ENCODE measurements around the gene AFMID. TPM values are rescaled to one million over a fixed set of nuclear protein-coding genes. Genes with fewer than 3 reads are reported as not detected.

Gene AFMID
- total RNA-seq, 1 experiment from 2014 or later: 22.2 TPM

DNA sequence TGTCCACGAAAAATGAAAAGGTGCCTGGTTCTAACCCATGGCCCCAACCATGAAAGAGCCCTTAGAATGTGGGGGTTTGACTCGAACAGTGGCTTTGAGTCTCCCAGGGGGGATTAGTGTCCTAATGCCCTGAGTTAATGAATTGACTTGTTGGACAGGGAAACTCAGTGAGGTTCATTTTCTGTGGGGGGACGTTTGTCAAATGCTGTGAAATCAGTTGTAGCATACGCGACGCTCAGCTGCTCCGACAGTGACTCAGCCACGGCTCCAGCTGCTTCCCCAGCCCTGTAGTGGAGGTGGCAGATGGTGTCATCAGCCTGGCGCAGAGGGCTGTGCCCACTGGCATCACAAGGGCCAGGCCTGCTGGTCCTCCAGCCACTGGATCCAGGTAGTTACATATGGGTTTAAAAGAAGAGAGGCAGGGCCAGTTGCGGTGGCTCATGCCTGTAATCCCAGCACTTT lies 40.3 kb downstream of the AFMID start:
- BruUV-seq (replicated peaks): no TSS peak
- H3K4me1 Mint-ChIP-seq (ENCODE audit: insufficient read depth, unreplicated experiment): no peaks in the 10 kb centered on the region
- ChIA-PET CTCF (interaction anchor here (1.9 to 2.1 kb wide), 2 partner anchors 22 to 24 kb away, joined by 8 to 11 read pairs; no protein-coding TSS in a partner anchor), POLR2A (interaction anchor here (0.6 kb wide), 1 partner anchor 112 kb away, joined by 3 read pairs; no protein-coding TSS in a partner anchor)
- no peak overlapping the region for H3K27ac Mint-ChIP-seq (ENCODE audit: low read depth, unreplicated experiment)
- no peak for DNase-seq (ENCODE audit: unreplicated experiment)
- H3K9me3 Mint-ChIP-seq (ENCODE audit: unreplicated experiment): no peaks in the 10 kb centered on the region
- peaks cover 22% of the 10 kb centered on the region for H3K36me3 Mint-ChIP-seq (ENCODE audit: insufficient read depth, unreplicated experiment)
- TF ChIP-seq, protein P1, sequence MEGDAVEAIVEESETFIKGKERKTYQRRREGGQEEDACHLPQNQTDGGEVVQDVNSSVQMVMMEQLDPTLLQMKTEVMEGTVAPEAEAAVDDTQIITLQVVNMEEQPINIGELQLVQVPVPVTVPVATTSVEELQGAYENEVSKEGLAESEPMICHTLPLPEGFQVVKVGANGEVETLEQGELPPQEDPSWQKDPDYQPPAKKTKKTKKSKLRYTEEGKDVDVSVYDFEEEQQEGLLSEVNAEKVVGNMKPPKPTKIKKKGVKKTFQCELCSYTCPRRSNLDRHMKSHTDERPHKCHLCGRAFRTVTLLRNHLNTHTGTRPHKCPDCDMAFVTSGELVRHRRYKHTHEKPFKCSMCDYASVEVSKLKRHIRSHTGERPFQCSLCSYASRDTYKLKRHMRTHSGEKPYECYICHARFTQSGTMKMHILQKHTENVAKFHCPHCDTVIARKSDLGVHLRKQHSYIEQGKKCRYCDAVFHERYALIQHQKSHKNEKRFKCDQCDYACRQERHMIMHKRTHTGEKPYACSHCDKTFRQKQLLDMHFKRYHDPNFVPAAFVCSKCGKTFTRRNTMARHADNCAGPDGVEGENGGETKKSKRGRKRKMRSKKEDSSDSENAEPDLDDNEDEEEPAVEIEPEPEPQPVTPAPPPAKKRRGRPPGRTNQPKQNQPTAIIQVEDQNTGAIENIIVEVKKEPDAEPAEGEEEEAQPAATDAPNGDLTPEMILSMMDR (IDR thresholded peaks at IDR 0.05; ENCODE audit: unreplicated experiment): no peak
- peaks cover 14% of the 10 kb centered on the region for H3K27me3 Mint-ChIP-seq (ENCODE audit: insufficient read depth, unreplicated experiment)
- no peak overlapping the region for H3K4me3 Mint-ChIP-seq (ENCODE audit: unreplicated experiment)
- intact Hi-C loops (cut with micrococcal nuclease): no loop called here

DNA sequence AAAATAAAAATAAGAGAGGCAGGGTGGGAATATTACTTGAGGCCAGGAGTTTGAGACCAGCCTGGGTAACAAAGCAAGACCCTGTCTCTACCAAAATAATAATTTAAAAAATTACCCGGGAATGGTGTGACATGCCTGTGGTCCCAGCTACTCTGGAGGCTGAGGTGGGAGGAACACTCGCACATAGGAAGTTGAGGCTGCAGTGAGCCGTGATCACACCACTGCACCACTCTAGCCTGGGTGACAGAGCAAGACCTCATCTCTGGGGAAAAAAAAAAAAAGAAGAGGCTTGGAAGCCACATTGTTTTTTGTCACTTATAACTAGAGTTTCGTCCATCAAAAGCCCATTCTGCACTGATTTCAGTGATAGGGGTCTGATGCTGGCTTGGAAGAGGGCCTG lies 41.0 kb downstream of the AFMID start:
- peaks cover 15% of the 10 kb centered on the region for H3K36me3 Mint-ChIP-seq (ENCODE audit: insufficient read depth, unreplicated experiment)
- no TSS peak for BruUV-seq (replicated peaks)

DNA sequence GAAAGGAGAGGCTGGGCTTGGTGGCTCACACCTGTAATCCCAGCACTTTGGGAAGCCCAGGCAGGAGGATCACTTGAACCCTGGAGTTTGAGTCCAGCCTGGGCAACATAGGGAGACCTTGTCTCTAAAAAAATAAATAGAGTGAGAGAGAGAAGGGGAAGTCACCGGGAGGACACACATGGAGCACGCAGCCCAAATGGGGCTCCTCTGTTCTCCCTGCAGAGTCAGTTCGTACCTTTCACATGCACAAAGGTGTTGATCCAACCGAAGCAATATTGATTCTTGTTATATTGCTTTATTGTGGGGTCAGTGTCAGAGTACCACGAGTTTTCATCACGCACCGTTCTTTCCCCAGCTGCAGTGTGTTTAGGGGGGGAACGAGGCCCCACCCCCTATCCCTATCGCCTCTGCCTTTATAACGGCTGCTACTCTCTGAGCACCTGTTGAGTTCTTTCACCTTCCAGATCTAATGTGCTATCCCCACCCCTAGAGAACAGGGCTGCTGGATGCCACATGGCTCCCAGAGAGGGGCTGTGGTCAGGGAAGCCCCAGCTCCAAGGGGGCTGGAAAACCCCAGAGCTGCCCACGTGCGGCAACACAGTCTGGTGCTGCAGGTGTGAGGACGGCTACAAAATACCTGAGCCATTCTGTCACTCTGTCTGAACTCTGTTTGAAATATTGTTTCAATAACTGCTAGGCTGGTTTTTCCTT lies 43.2 kb downstream of the AFMID start:
- no peaks in the 10 kb centered on the region for H3K9me3 Mint-ChIP-seq (ENCODE audit: unreplicated experiment)
- DNase-seq (ENCODE audit: unreplicated experiment): no peak
- H3K4me1 Mint-ChIP-seq (ENCODE audit: insufficient read depth, unreplicated experiment): no peaks in the 10 kb centered on the region
- ChIA-PET POLR2A (interaction anchor here (0.6 kb wide), 1 partner anchor 51 kb away, joined by 3 read pairs; no protein-coding TSS in a partner anchor), CTCF (interaction anchor here (0.9 kb wide), 1 partner anchor 133 kb away, joined by 3 read pairs; no protein-coding TSS in a partner anchor)
- BruUV-seq (replicated peaks): no TSS peak
- H3K27ac Mint-ChIP-seq (ENCODE audit: low read depth, unreplicated experiment): no peak overlapping the region
- intact Hi-C loops (cut with micrococcal nuclease): no loop called here
- H3K27me3 Mint-ChIP-seq (ENCODE audit: insufficient read depth, unreplicated experiment): peaks cover 14% of the 10 kb centered on the region
- no peaks in the 10 kb centered on the region for H3K36me3 Mint-ChIP-seq (ENCODE audit: insufficient read depth, unreplicated experiment)
- H3K4me3 Mint-ChIP-seq (ENCODE audit: unreplicated experiment): no peak overlapping the region
- TF ChIP-seq, protein P1 (IDR thresholded peaks at IDR 0.05; ENCODE audit: unreplicated experiment): no peak

More for the DNA sequence above, 41.0 kb downstream of the AFMID start:
- H3K27ac Mint-ChIP-seq (ENCODE audit: low read depth, unreplicated experiment): no peak overlapping the region
- ChIA-PET POLR2A (interaction anchor here (0.6 kb wide), 1 partner anchor 111 kb away, joined by 3 read pairs; no protein-coding TSS in a partner anchor), CTCF (interaction anchor here (2.1 kb wide), 1 partner anchor 21 kb away, joined by 8 read pairs; no protein-coding TSS in a partner anchor)
- DNase-seq (ENCODE audit: unreplicated experiment): no peak
- no peak overlapping the region for H3K4me3 Mint-ChIP-seq (ENCODE audit: unreplicated experiment)
- H3K4me1 Mint-ChIP-seq (ENCODE audit: insufficient read depth, unreplicated experiment): no peaks in the 10 kb centered on the region
- TF ChIP-seq, protein P1 (IDR thresholded peaks at IDR 0.05; ENCODE audit: unreplicated experiment): no peak
- H3K9me3 Mint-ChIP-seq (ENCODE audit: unreplicated experiment): no peaks in the 10 kb centered on the region
- intact Hi-C loops (cut with micrococcal nuclease): no loop called here
- peaks cover 14% of the 10 kb centered on the region for H3K27me3 Mint-ChIP-seq (ENCODE audit: insufficient read depth, unreplicated experiment)

DNA sequence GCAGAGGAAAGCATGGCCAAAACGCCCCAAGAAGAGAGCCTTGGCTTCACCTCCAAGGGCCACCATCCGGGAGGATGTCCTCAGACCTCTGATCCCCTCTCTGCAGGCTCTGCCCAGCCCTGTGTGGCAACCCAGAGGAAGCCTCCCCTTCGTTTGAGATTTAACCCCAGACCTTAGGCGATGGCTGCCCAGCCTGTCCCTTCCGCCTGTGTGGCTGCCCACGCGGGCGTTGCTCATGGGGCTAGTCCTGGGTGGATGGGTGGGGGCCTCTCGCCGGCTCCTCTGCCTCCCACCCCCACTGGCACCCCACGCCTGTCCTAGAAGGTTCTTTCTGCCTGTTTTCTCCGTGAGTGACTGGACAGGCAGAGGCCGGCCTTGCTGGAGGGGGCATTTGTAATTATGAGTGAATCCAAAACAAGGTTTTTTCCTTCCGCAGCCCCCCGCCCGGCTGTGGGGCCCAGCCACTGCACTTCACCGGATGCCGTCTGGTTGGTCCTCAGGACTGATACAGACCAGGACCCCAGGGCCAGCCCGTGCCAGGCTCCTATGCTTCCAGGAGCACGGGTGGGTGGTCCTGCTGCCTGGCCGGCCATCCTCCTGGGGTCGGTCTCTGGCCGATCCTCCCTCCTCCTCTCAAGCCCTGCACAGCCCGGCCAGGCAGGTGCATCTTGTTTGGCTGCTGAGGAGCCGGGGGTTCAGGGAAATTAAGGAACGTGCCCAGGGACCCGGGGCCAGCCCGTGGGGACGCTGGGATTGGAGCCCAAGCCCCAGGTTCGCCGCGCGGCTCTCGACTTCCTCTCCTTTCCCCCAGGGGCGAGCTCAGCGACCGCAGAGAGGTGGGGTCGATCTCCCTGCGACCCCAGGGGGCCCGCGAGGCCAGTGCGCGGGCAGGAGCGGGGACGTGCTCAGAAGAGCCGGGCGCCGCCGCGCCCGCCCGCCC lies 44.1 kb downstream of the AFMID start, which contains the start of gene TMEM235:
Gene TMEM235 (plus strand): TSS at position 636 of the 940 bp plus-strand sequence. CDS start 393 bp downstream, outside the sequence.
- H3K27ac Mint-ChIP-seq (ENCODE audit: low read depth, unreplicated experiment): no peak within 1 kb of the TSS
- BruUV-seq (replicated peaks): no TSS peak
- ChIA-PET POLR2A (no interaction called here), CTCF (no interaction called here)
- H3K4me3 Mint-ChIP-seq (ENCODE audit: unreplicated experiment): no peak within 1 kb of the TSS
- no peak for DNase-seq (ENCODE audit: unreplicated experiment)
- intact Hi-C loops (cut with micrococcal nuclease): no loop called here
- H3K36me3 Mint-ChIP-seq (ENCODE audit: insufficient read depth, unreplicated experiment): no peaks in the 10 kb centered on the region
- TF ChIP-seq, protein P1 (IDR thresholded peaks at IDR 0.05; ENCODE audit: unreplicated experiment): no peak
- H3K4me1 Mint-ChIP-seq (ENCODE audit: insufficient read depth, unreplicated experiment): no peaks in the 10 kb centered on the region
- peaks cover 14% of the 10 kb centered on the region for H3K27me3 Mint-ChIP-seq (ENCODE audit: insufficient read depth, unreplicated experiment)
- H3K9me3 Mint-ChIP-seq (ENCODE audit: unreplicated experiment): no peaks in the 10 kb centered on the region
